Purkinje cell (primary cell): Measurements from ENCODE around the gene LINC01488. TPM values are rescaled to one million over a fixed set of nuclear protein-coding genes. Genes with fewer than 3 reads are reported as not detected.

Source experiments
- polyA plus RNA-seq: library from polyadenylated mRNA; unstranded; fragments of >200 nt; fragmentation: Nextera tagmentation; gene quantifications from 2 replicates; pipeline ENCODE4 v1.2.1, GENCODE V29; 2014

The LINC01488 gene
- not detected in 2 replicates for polyA plus RNA-seq

DNA sequence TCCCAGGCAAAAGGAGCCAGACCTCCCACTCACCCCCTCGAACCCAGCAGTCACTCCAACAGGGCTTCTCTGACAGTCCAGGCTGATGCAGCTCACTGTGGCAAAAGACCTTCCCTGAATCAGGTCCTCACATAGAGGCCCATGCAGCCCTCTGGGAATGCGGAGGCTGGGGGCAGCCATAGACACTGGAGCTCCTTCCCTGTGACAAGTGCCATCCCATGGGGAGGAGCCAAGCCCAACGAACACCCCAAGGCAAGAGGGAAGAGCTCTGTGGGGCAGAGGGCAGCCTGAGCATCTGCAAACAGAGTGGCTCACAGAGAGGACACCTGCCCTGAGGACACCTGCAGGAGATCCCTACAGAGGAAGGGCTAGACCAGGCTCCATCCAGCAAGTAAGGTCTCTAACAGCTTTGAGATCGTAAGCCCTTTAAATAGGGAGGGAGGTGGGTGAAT is at the start of gene LINC01488:
LINC01488 (plus strand) TSS at position 271 of the 452 bp plus-strand sequence.

Other genes starting within 250 kb of the LINC01488 start
- not detected in 2 replicates for gene MYEOV, start 187.5 kb upstream of the LINC01488 start, polyA plus RNA-seq
- 0.21 and 0.82 TPM in 2 replicates for gene CCND1, start 159.5 kb downstream of the LINC01488 start, polyA plus RNA-seq
- gene LTO1, start 193.7 kb downstream of the LINC01488 start, polyA plus RNA-seq = 11.6 and 12.3 TPM in 2 replicates
- gene FGF19, start 222.4 kb downstream of the LINC01488 start, polyA plus RNA-seq = not detected in 2 replicates